GM23338 (cell line): Measurements from ENCODE around the gene PTPRB. TPM values are rescaled to one million over a fixed set of nuclear protein-coding genes. Genes with fewer than 3 reads are reported as not detected.

Experiments used
- ATAC-seq: fragments of 200-7000 bp; cut with Tn5 transposase; 3 replicates; pipeline ENCODE4 v1.9.1; 2020
- DNase-seq: peaks from one replicate; pipeline ENCODE4 v3.0.0-alpha.2; 2015; ENCODE audit warnings: low spot score
- H2AFZ ChIP-seq: fragments of 200-600 bp; sonication (generic); 2 replicates; pipeline ENCODE4 v1.8.0; 2016; ENCODE audit warnings: antibody characterized with exemption, mild to moderate bottlenecking, moderate library complexity
- H3F3A ChIP-seq: fragments of 200-600 bp; sonication (generic); replicated peaks from 2 replicates; pipeline ENCODE4 v1.8.0; 2017; ENCODE audit warnings: antibody characterized with exemption, mixed run types, low read depth
- H3K27ac ChIP-seq: fragments of 200-600 bp; sonication (generic); 2 replicates; pipeline ENCODE4 v1.6.1; 2016; ENCODE audit warnings: low read depth
- H3K27me3 ChIP-seq: fragments of 200-600 bp; sonication (generic); 2 replicates; pipeline ENCODE4 v1.8.0; 2016; ENCODE audit warnings: mild to moderate bottlenecking, mixed run types, moderate library complexity; ENCODE audit not compliant: insufficient read depth
- H3K36me3 ChIP-seq: fragments of 200-600 bp; sonication (generic); 2 replicates; pipeline ENCODE4 v1.8.0; 2016; ENCODE audit warnings: mild to moderate bottlenecking; ENCODE audit not compliant: insufficient read depth
- H3K4me1 ChIP-seq: fragments of 200-600 bp; sonication (generic); 2 replicates; pipeline ENCODE4 v1.8.0; 2016; ENCODE audit warnings: mild to moderate bottlenecking, moderate library complexity; ENCODE audit not compliant: insufficient read depth
- H3K4me2 ChIP-seq: fragments of 200-600 bp; sonication (generic); 2 replicates; pipeline ENCODE4 v1.7.1; 2017; ENCODE audit warnings: mixed run types
- H3K4me3 ChIP-seq: fragments of 200-600 bp; sonication (generic); 2 replicates; pipeline ENCODE4 v1.6.1; 2016; ENCODE audit warnings: mixed run types
- H3K79me2 ChIP-seq: fragments of 200-600 bp; sonication (generic); replicated peaks from 2 replicates; pipeline ENCODE4 v1.8.0; 2017; ENCODE audit warnings: mild to moderate bottlenecking; ENCODE audit not compliant: insufficient read depth
- H3K9me2 ChIP-seq: fragments of 200-600 bp; sonication (generic); 2 replicates; pipeline ENCODE4 v1.8.0; 2017; ENCODE audit not compliant: insufficient read depth
- H4K20me1 ChIP-seq: fragments of 200-600 bp; sonication (generic); replicated peaks from 2 replicates; pipeline ENCODE4 v1.8.0; 2017; ENCODE audit warnings: mild to moderate bottlenecking; ENCODE audit not compliant: insufficient read depth
- H3K27ac Mint-ChIP-seq: 2 replicates; pipeline ENCODE4 v1.8.0; 2020; ENCODE audit warnings: inconsistent platforms, mild to moderate bottlenecking, moderate library complexity, mixed read lengths
- H3K27me3 Mint-ChIP-seq: 3 replicates; pipeline ENCODE4 v1.8.0; 2022; ENCODE audit warnings: low read depth, mild to moderate bottlenecking, moderate library complexity, mixed read lengths, inconsistent platforms; ENCODE audit not compliant: insufficient read depth, poor library complexity
- H3K36me3 Mint-ChIP-seq: 3 replicates; pipeline ENCODE4 v1.8.0; 2021; ENCODE audit warnings: low read depth, mild to moderate bottlenecking, inconsistent platforms, moderate library complexity, mixed read lengths
- H3K4me1 Mint-ChIP-seq: 3 replicates; pipeline ENCODE4 v1.8.0; 2020; ENCODE audit warnings: mild to moderate bottlenecking, inconsistent platforms, mixed read lengths
- H3K4me3 Mint-ChIP-seq: 3 replicates; pipeline ENCODE4 v1.8.0; 2021; ENCODE audit warnings: moderate library complexity, mild to moderate bottlenecking, inconsistent platforms, mixed read lengths
- H3K9me3 Mint-ChIP-seq: 3 replicates; pipeline ENCODE4 v1.8.0; 2020; ENCODE audit warnings: moderate library complexity, mild to moderate bottlenecking, inconsistent platforms, mixed read lengths
- CREB1 ChIP-seq: fragments of 250-450 bp; sonication (Bioruptor Pico); IDR thresholded peaks from 2 replicates; pipeline ENCODE4 v1.5.0; 2020; ENCODE audit warnings: low read depth, mild to moderate bottlenecking, moderate library complexity
- ETS1 ChIP-seq: IDR thresholded peaks from 2 replicates; pipeline ENCODE4 v1.6.1; 2016; ENCODE audit warnings: antibody characterized with exemption
- NANOG ChIP-seq: IDR thresholded peaks from 2 replicates; pipeline ENCODE4 v1.6.1; 2016; ENCODE audit warnings: antibody characterized with exemption, borderline replicate concordance
- REST ChIP-seq: IDR thresholded peaks from one replicate; pipeline ENCODE4 v1.6.1; 2018; ENCODE audit warnings: antibody characterized with exemption; ENCODE audit not compliant: unreplicated experiment
- ZNF331 ChIP-seq: fragments of 250-450 bp; sonication (Bioruptor Pico); IDR thresholded peaks from 2 replicates; pipeline ENCODE4 v1.5.0; 2020; ENCODE audit warnings: low read depth, mild to moderate bottlenecking, moderate library complexity
- ZNF462 ChIP-seq: fragments of 250-450 bp; sonication (Bioruptor Pico); IDR thresholded peaks from 2 replicates; pipeline ENCODE4 v1.5.0; 2020; ENCODE audit warnings: mild to moderate bottlenecking, moderate library complexity
- polyA plus RNA-seq: library from polyadenylated mRNA; unstranded; fragments of >200 nt; fragmentation: Nextera tagmentation; extraction: Ambion mirVana; gene quantifications from 2 replicates; pipeline ENCODE4 v1.2.1, GENCODE V29; 2016
- total RNA-seq: library from RNA; depleted of rRNA; stranded (reverse); fragments of >200 nt; shearing (Covaris generic); gene quantifications from 2 replicates; pipeline ENCODE4 v1.2.3, GENCODE V29; 2014

PTPRB gene
- total and polyA plus RNA-seq, 2 experiments from 2014 or later: 0.13 to 1.7 TPM

GRCh38 chr12:70686907-70687306 is 49.7 kb upstream of the PTPRB start:
- no peak for ATAC-seq

GRCh38 chr12:70686299-70686698 is 49.1 kb upstream of the PTPRB start:
- Histone ChIP-seq H2AFZ (no peak overlapping the region), H3K36me3 (no peaks in the 10 kb centered on the region), H3K4me1 (peaks cover 14% of the 10 kb centered on the region), H3F3A (no peaks in the 10 kb centered on the region), H3K4me3 (no peak overlapping the region), H3K9me2 (peaks cover 3% of the 10 kb centered on the region; the same call in 1 of the 2 replicates), H3K27ac (no peak overlapping the region), H4K20me1 (no peaks in the 10 kb centered on the region), H3K79me2 (no peaks in the 10 kb centered on the region), H3K27me3 (no peaks in the 10 kb centered on the region), H3K4me2 (no peak overlapping the region)
- Mint-ChIP-seq H3K36me3 (no peaks in the 10 kb centered on the region), H3K27ac (no peak overlapping the region), H3K4me3 (no peak overlapping the region), H3K4me1 (peaks cover 21% of the 10 kb centered on the region), H3K27me3 (peaks cover 2% of the 10 kb centered on the region), H3K9me3 (no peaks in the 10 kb centered on the region)
- no peak for ATAC-seq
- no peak for DNase-seq
- TF ChIP-seq NANOG (no peak), ZNF462 (CRISPR knock-in tag) (no peak), CREB1 (CRISPR knock-in tag) (no peak)

More at GRCh38 chr12:70686907-70687306, 49.7 kb upstream of the PTPRB start:
- no peak overlapping the region for H2AFZ ChIP-seq
- H4K20me1 ChIP-seq: no peaks in the 10 kb centered on the region
- H3K4me3 ChIP-seq: no peak overlapping the region
- no peak overlapping the region for H3K4me3 Mint-ChIP-seq
- H3K9me2 ChIP-seq: peaks cover 3% of the 10 kb centered on the region; the same call in 1 of the 2 replicates
- no peaks in the 10 kb centered on the region for H3F3A ChIP-seq
- H3K27ac ChIP-seq: no peak overlapping the region
- no peak for DNase-seq
- H3K27me3 Mint-ChIP-seq: peaks cover 2% of the 10 kb centered on the region
- H3K27ac Mint-ChIP-seq: no peak overlapping the region
- H3K9me3 Mint-ChIP-seq: no peaks in the 10 kb centered on the region
- H3K36me3 Mint-ChIP-seq: no peaks in the 10 kb centered on the region
- no peaks in the 10 kb centered on the region for H3K27me3 ChIP-seq
- TF ChIP-seq ETS1: no peak
- no peak for TF ChIP-seq REST
- no peak for TF ChIP-seq ZNF331 (CRISPR knock-in tag)
- no peaks in the 10 kb centered on the region for H3K36me3 ChIP-seq
- H3K4me1 ChIP-seq: peaks cover 14% of the 10 kb centered on the region
- peaks cover 21% of the 10 kb centered on the region for H3K4me1 Mint-ChIP-seq
- no peaks in the 10 kb centered on the region for H3K79me2 ChIP-seq
- H3K4me2 ChIP-seq: no peak overlapping the region
